Posterior cingulate gyrus (tissue), 11 donors: ENCODE results near the gene GGA1.
"Not testable (repeated sequence)": the region's sequence is repeated elsewhere in the genome, so short reads cannot be mapped to it uniquely, and the experiment has no call there.

Experiments used
- DNase-seq, 10 donors: peaks; one replicate each; pipeline versions ENCODE4 v3.0.0 to v3.0.0-alpha.2; 2020 to 2021; ENCODE audit warnings: mixed read lengths in 3 of 10
- intact Hi-C: fragments of 100-400 bp; cut with DNase I; formaldehyde crosslinking; loops from one replicate; pipeline ENCODE4 v1.15.1; 2023

GGA1 gene

GRCh38 chr22:37569921-37570660 lies 38.5 kb upstream of the GGA1 start:
- intact Hi-C loops = loop anchor here (10.0 kb wide), 1 partner anchor 255 kb away; no protein-coding TSS in a partner anchor

GRCh38 chr22:37570661-37570976 lies 38.0 kb upstream of the GGA1 start:
- DNase-seq = no peak
- intact Hi-C loops = no loop called here

More at GRCh38 chr22:37569921-37570660, 38.5 kb upstream of the GGA1 start:
- DNase-seq = peak in 2 of 10 donors; percentile 23 to 77

GRCh38 chr22:37571258-37571991 lies 37.2 kb upstream of the GGA1 start:
- intact Hi-C loops = no loop called here
- DNase-seq = no peak

GRCh38 chr22:37571992-37572373 lies 36.7 kb upstream of the GGA1 start:
- no peak for DNase-seq
- intact Hi-C loops = no loop called here

GRCh38 chr22:37575490-37576003 lies 33.1 kb upstream of the GGA1 start:
- DNase-seq = no peak
- intact Hi-C loops = no loop called here

GRCh38 chr22:37578002-37578401 lies 30.6 kb upstream of the GGA1 start:
- intact Hi-C loops = no loop called here

GRCh38 chr22:37581504-37581903 lies 27.1 kb upstream of the GGA1 start:
- intact Hi-C loops = no loop called here
- peak in 6 of 10 donors; percentile 37 to 90 (median 55) for DNase-seq

More at GRCh38 chr22:37578002-37578401, 30.6 kb upstream of the GGA1 start:
- DNase-seq = no peak

- intact Hi-C loops = no loop called here
- no peak for DNase-seq
Measured at GRCh38 chr22:37582526-37582925, 26.1 kb upstream of the GGA1 start.

GRCh38 chr22:37588546-37589215 lies 20.0 kb upstream of the GGA1 start:
- intact Hi-C loops = no loop called here
- no peak for DNase-seq

- intact Hi-C loops = no loop called here
- no peak for DNase-seq
Measured at GRCh38 chr22:37589636-37590035, 19.0 kb upstream of the GGA1 start.

- intact Hi-C loops, DNase-seq: not testable (repeated sequence)
Measured at GRCh38 chr22:37591081-37591480, 17.6 kb upstream of the GGA1 start.

GRCh38 chr22:37591823-37592404 lies 16.7 kb upstream of the GGA1 start:
- intact Hi-C loops = loop anchor here (1.0 kb wide), 1 partner anchor 54 kb away; no protein-coding TSS in a partner anchor
- no peak for DNase-seq

- intact Hi-C loops = no loop called here
- DNase-seq = no peak
Measured at GRCh38 chr22:37594237-37594636, 14.4 kb upstream of the GGA1 start.

- intact Hi-C loops = no loop called here
- DNase-seq = no peak
Measured at GRCh38 chr22:37599153-37599552, 9.5 kb upstream of the GGA1 start.

- DNase-seq = no peak
- intact Hi-C loops = no loop called here
Measured at GRCh38 chr22:37601203-37601539, 7.5 kb upstream of the GGA1 start.

- intact Hi-C loops = no loop called here
- DNase-seq = no peak
Measured at GRCh38 chr22:37601540-37602442, 6.8 kb upstream of the GGA1 start.

GRCh38 chr22:37602546-37603277 lies 5.9 kb upstream of the GGA1 start:
- intact Hi-C loops = not testable (repeated sequence)

GRCh38 chr22:37604074-37604473 lies 4.6 kb upstream of the GGA1 start:
- no peak for DNase-seq

More at GRCh38 chr22:37602546-37603277, 5.9 kb upstream of the GGA1 start:
- not testable (repeated sequence) for DNase-seq

GRCh38 chr22:37604875-37605274 lies 3.8 kb upstream of the GGA1 start:
- intact Hi-C loops = no loop called here
- DNase-seq = no peak

More at GRCh38 chr22:37604074-37604473, 4.6 kb upstream of the GGA1 start:
- intact Hi-C loops = no loop called here
